NCI-H1092 treated with DMSO at 0.1 percent for 48 hours (cell line): ENCODE results near the gene TNFRSF19.
"Not testable (repeated sequence)": the region's sequence is repeated elsewhere in the genome, so short reads cannot be mapped to it uniquely, and the experiment has no call there.

ENCODE experiments used
- DNase-seq: peaks from one replicate; lab custom pipeline; 2025; lab: John Stamatoyannopoulos, UW

Gene TNFRSF19

DNA sequence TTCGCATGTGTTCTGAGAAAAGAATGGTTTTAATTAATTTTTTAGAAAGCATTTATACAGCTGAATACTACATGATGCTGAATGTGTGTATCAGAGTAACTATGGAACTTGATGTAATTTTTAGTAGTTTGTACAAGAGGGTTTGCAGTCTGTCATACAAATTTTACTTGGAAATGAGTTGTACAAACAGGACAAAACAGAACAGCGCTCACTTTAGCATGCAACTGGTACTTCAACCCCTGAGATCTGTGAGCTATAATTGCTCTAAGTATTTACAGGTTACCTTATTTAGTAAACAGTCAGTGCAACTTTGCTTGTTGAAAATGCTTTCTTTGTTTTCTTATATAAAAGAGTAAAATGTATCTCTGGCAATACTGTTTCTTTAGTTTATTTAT, 706 bp downstream of the TNFRSF19 start:
- DNase-seq: no peak

DNA sequence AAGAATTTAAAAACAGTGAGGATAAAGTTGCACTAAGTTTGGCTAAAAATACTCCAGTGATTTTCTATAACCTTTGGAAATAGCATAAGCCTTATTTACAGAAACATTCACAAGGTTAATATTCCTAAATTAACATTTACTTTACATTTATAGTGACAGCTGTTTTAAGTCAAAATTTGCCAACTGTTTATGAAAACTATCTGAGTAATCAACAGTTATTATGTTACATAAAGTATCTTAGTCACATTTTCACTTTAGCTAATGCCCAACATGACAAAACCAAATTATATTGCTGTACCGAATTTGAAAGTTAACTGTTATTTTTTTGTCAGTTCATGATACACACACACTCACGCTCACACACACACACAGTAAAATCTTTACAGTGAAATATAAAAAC, 1.2 kb downstream of the TNFRSF19 start:
- DNase-seq: no peak

DNA sequence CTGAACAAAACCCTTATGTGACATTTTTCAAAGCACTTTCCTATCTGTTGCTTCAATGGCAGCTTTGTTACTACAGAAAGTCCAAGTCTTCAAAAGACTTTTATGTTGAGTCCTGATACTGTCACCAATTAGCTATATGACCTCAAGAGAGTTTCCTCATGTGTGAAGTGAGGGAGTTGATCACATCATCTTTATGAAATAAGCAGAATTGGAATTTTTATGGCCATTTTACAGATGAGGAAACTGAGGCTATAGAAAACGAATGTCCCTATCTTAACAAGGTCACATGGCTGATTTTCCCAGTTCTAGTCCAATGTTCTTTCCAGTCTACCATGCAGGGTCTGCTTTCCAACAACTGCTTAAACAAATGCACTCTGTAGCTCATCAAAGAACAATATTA, 2.6 kb downstream of the TNFRSF19 start:
- DNase-seq: no peak

DNA sequence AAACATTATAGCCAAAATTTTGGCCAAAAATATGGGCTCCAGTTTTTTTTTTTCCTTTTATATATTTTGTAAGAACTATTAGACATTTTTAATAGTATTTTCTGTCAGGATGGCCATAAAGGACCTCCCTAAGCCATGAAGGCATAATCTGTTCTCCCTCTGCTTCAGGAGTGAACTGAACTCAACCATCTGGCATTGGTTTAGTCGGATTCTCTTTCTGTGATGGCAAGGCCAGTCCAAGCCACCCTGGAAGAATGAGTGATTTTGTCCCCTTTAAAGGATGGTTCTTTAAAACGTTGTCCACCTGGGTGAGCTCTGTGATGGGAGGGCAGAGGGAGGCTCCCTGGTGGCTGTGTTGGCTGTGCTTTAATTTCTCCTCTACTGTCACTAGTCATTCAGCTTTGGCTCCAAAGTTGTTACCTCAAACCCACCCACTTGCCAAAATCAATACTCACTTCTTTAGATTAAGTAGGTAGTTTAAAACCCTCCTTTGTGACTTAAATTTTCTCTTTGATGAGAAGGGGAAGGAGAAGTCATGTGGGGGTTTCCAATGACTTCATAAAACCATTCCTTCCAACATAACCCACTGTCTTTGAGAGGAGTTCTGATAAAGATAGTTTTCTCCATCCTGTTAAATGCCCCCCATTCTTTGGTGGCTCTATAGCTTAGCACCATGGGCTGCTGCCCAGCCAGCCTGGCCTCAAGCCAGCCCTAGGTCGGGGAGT, 4.4 kb downstream of the TNFRSF19 start:
- DNase-seq: no peak

GRCh38 chr13:23575632-23576031, 5.4 kb downstream of the TNFRSF19 start:
- DNase-seq: no peak

DNA sequence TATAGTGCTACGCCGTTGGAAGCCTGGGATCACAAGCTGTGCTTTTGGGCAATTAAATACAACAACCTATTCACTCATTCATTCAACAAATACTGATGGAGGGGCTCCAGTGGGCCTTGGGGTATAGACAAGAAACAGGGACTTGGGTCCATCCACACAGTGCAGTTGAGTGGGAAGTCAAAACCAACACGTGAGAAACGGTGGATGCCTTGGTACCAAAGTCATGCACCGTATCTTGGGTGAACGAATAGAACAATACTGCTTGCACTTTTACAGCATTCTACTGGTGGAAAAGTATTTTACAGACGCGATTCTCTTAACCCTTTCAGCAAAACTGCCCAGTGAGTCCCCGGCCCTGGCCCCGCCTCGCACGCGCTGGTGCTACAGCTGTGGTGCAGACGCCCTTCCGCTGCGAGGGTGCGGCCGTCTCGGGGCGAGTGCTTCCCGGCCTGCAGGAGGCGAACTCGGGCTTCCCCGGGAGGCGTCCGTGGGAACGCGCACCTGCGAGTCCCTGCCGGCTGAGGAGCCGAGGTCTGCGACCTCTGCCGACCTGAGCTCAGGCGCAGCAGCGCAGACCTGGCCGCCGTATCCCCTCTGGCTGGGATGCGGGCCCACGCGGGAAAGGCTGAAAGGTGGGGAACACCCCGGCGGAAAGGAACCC, 8.3 kb downstream of the TNFRSF19 start:
- DNase-seq: peak; percentile 86

- peak; percentile 92 for DNase-seq
These were observed 9.1 kb downstream of the TNFRSF19 start for GRCh38 chr13:23579072-23579895.

GRCh38 chr13:23579896-23580683, 9.9 kb downstream of the TNFRSF19 start:
- DNase-seq: peak; percentile 67

DNA sequence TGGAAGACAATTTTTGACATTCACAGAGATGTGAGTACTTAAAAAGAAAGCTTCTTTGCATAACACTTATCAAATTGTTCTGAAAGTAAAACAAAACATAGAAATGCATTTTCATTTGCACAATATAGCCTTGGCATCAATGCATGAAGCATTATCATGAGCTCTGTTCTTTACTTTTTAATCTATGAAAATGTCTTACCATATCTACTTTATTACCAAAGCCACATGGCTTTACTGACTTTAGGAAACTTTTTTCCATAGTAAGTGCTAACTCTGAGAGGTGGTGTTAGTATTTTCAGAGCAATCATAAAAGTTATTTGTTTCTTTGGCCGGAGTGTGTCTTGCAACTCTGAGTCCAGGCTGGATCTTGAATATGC, 10.5 kb downstream of the TNFRSF19 start:
- DNase-seq: no peak

DNA sequence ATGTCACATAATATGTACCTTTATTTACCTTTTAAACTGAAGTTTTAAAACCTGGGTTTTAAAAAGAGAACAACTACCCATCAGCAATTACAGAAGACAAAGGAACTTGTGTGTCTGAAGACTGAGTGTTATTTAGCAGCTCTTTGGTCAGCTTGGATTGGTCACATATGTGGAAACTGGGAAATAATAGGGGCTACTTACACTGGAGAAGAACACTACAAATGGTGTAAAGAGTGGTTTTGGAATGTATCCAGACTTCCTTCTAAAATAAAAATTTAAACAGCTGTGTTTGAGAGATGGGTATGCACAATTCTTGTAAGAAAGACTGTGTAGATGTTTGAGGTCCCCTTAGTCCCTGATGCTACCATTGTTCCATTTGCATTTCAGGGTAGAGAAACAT, 13.3 kb downstream of the TNFRSF19 start:
- DNase-seq: peak; percentile 85

DNA sequence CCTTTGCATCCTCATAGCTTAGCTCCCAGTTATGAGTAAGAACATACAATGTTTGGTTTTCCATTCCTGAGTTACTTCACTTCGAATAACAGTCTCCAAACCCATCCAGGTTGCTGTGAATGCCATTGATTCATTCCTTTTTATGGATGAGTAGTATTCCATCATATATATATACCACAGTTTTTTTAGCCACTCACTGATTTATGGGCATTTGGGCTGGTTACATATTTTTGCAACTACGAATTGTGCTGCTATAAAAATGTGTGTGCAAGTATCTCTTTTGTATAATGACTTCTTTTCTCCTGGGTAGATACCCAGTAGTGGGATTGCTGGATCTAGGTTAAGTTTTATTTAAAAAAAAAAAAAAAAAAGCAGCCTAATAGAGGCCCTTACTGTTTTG, 14.1 kb downstream of the TNFRSF19 start:
- no peak for DNase-seq

DNA sequence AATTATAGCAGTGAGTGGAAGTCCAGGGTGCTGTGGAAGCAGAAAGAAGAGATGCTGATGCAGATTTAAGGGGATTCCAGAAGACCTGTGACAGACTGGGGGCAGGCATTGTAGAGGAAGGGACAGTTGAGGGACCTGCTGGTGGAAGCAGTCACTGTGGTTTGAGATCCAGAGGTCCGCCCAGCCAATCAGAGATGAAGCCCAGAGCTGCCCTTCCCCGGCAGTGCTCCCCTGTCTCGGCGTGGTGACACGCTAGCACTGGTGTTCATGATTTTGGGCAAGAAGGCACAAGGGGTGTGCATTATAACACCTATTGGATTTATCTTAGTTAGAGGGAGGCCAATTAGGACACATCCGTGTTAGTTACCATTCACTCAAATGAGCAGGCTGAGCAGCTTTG, 16.1 kb downstream of the TNFRSF19 start:
- no peak for DNase-seq

GRCh38 chr13:23588666-23589065, 18.5 kb downstream of the TNFRSF19 start:
- DNase-seq: no peak

- no peak for DNase-seq
These were observed 22.4 kb downstream of the TNFRSF19 start for GRCh38 chr13:23592596-23592995.

DNA sequence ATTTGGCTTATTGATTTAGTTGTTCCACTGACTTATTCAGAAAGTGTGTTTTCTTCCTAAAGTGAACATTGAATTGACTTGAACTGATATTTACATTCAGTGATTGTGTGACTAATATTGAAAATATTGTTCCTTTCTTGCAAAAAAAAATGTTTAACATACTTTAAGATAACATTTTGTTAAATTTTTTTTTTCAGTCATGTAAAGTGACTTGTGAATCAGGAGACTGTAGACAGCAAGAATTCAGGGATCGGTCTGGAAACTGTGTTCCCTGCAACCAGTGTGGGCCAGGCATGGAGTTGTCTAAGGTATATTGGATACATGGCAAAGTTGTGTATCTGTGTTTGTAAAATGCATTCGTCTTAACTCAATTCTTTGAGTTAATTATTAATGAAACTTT, 22.9 kb downstream of the TNFRSF19 start:
- no peak for DNase-seq

GRCh38 chr13:23594290-23594689, 24.1 kb downstream of the TNFRSF19 start:
- not testable (repeated sequence) for DNase-seq

DNA sequence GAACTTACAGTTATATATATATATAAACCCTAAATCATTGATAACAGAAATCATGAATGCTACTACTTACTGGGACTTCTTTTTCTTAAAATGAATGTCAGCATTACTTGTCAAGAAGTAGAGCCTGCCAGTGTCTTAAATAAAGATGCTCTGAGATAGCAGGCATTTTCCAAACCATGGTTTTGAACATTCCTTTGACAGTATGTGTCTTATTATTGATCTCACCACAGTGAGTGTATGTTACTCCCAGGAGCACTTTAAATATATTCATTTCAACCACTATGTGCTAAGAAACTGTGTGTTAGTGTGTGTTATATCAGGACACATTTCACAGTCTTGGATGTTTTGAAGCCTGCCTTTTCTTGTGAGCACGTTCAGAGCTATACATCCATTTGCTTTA, 28.2 kb downstream of the TNFRSF19 start:
- no peak for DNase-seq

DNA sequence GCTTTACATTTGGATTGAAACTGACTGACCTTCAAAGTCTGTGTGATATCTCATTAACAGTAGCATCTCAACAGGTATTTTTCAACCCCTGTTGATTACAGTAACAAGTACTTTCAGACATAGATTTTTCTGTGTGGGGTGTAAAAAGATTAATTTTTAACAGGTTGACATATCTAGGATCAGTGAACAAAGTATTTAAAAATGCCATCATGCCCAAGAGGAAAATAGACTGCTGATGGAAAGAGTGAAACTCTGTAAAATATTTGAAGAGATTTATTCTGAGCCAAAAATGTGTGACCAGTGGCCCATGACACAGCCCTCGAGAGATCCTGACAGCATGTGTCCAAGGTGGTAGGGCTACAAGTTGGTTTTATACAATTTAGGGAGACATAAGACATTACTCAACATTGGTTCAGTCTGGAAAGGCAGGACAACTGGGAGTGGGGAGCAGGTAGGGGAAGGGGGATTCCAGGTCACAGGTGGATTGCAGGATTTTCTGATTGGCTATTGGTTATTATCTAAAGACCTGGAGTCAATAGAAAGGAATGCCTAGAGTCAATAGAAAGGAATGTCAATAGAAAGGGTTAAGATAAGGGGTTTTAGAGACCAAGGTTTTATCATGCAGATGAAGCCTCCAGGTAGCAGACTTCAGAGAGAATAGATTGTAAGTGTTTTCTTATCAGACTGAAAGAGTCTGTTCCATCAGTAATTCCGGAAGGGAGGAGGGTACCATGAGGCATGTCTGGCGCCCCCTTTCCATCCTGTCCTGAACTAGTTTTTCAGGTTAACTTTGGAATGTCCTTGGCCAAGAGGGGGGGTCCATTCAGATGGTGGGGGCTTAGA, 29.1 kb downstream of the TNFRSF19 start:
- DNase-seq: no peak

GRCh38 chr13:23600100-23600499, 29.9 kb downstream of the TNFRSF19 start:
- DNase-seq: no peak

DNA sequence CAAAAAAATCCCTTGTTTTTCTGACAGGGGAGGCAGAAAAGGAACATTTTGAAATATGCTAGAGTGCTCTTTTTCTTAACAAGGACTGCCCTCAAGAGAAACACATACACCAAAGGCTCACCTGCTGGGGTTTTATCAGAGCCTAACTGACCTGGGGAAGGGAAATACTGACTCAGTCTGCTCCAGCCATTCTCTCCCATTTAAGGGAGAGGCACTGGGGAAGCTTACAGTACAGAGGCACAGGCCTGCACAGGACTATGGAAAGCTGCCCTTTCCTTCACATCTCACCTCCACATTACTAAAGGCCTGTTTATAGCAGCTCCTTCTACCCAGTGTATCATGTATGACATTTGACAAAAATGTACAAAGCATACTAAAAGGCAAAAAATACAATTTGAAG, 30.3 kb downstream of the TNFRSF19 start:
- DNase-seq: no peak

DNA sequence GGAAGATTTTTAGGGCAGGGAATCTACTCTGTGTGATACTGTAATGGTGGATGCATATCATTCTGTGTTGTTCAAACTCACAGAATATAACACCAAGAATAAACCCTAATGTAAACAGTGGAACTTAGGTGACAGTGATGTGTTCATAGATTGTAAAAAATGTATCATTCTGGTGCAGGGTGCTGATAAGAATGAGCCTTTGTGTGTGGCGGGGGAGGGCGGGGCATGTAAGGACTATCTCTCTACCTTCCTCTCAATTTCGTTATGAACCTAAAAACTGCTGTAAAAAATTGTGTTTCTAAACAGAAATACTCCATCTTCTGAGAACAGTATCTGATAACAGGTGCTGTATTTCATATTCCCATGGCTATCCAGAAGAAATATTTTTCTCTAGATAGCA, 35.6 kb downstream of the TNFRSF19 start:
- no peak for DNase-seq
